HG02970 (cell line): ENCODE results near the gene PARD3.

Experiments
- ATAC-seq: cut with Tn5 transposase; IDR thresholded peaks from one replicate; pipeline ENCODE4 v1.9.1; 2021; ENCODE audit warnings: mild to moderate bottlenecking, moderate library complexity, moderate number of reproducible peaks; ENCODE audit not compliant: unreplicated experiment, low FRiP score

Gene PARD3

DNA sequence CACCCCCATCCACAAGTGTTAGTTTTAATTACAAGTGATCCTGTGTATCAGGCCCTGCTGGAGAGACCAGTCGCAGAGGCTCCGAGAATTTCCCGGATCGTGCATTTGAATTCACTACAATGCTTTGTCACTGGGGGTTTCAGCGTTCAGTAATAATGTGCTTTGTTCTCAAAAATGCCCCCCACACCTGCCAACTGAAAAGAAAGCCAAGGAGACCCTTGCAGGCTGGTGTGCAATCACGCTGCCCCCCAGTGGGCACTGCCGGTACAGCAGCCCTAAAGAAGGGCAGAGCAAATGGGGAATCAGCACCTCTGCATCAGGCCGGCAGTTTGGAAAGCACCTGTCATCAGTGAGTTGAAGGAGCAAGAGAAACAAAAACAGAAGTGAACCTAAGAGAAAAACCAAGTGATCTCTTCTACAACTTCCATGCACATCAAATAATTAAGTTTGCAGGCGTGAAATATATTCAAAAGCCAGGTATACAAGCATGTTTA, 177.6 kb downstream of the PARD3 start:
- peak; percentile 70 for ATAC-seq

DNA sequence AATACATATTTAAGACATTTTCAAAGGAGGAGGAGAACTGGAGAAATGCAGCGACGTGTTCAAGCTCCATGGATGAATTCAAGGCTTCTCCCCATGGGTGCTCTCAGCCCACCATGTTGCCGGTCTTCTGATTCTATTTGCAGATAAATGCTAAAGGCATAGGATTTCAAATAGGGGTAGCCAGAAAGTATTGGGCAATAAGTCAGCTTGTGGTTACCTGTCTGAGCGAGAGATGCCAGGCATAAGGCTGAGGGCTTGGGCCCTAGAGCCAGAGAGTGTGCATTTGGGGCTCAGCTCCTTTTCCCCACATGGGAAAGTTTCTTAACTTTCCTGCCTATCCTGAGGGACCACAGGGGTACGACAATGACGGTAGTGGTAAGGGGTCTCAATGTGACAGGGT, 180.0 kb downstream of the PARD3 start:
- no peak for ATAC-seq

DNA sequence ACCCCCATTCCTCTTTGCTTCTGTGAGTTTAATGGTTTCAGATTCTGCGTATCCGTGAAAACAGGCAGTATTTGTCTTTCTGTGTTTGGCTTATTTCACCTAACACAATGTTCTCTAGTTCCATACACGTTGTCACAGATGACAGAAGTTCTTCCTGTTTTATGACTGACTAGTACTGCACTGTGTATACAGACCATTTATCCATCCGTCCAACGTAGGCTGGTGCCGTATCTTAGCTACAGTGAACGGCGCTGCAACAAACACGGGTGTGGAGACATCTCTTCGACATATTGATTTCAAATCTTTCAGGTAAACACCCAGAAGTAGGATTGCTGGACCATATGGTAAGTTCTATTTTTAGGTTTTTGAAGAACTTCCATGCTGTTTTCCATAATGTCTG, 181.7 kb downstream of the PARD3 start:
- no peak for ATAC-seq

DNA sequence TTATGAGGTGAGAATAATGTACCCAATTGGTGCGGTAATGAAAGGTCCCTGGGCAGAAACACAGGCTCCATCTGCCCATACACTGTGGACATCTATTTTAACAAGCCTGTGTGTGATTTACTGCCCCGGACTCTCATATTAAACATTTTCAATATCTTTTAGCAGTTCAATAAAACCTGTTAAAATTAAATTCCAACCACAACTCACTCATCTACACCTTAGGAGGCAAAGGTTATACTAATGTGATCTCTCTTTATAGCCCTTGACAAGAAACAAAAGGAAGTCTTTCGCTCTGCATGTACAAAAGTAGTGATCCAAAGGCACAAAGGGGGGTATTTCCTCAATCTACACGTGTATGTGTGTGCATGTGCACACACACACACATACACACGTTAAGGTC, 186.0 kb downstream of the PARD3 start:
- ATAC-seq = no peak

DNA sequence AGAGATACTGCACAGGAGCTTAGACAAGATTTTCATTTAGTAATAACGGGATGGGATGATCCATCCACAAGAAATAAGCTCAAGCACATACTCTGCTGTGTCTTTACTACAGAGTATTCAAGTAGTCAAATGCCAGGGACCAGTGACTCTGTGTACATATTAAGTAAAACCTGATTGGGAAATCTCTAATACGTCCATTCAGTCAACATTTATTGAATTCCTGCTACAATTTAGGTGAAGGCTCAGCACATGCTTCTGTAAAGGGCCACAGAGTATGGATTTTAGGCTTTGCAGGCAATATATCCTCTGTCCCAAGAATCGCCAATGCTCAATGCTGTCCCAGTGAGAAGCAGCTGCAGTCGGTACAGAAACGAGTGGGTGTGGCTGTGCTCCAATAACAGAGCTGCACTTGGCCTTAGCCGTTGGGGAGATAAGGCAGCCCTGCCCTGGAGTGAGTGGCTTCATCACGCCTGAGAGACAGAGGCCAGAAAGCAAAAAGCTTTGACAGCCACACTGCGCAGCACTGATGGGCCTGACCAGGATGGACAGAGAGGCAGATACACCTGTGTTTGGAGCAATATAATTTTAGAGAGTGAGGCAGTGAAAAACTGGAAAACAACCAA, 186.8 kb downstream of the PARD3 start:
- ATAC-seq = no peak

DNA sequence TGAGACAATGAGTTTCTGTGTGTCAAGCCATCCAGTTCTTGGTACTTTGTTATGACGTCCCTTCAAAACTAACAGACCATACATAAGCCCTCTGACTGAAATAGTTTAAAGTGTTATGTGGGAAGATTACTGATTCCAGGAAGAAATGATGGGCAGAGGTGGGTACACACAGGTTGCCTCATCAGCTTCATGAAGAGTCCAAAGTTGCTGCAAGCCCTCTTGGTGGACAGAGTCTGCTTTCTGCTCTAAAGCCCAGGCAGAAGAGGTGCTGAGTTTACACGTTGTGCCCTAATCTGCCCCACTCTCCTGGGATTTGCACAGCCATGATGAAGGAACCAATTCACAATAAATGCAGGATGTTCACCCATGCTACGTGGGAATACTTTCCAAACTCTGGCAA, 187.4 kb downstream of the PARD3 start:
- no peak for ATAC-seq

DNA sequence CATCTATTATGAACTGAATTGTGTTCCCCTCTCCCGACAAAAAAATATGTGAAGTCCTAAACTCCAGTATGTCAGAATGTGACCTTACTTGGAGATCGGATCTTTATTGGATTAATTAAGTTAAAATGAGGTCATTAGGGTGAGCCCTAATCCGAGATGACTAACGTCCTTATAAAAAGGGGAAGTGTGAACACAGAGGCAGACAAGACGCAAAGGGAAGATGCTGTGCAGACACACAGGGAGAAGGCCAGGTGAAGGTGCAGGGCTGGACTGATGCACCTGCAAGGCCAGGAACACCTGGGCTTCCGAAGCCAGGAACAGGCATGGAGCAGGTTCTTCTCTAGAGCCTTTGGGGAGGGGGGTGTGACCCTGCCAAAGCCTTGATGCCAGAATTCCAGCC, 187.8 kb downstream of the PARD3 start:
- ATAC-seq = no peak

DNA sequence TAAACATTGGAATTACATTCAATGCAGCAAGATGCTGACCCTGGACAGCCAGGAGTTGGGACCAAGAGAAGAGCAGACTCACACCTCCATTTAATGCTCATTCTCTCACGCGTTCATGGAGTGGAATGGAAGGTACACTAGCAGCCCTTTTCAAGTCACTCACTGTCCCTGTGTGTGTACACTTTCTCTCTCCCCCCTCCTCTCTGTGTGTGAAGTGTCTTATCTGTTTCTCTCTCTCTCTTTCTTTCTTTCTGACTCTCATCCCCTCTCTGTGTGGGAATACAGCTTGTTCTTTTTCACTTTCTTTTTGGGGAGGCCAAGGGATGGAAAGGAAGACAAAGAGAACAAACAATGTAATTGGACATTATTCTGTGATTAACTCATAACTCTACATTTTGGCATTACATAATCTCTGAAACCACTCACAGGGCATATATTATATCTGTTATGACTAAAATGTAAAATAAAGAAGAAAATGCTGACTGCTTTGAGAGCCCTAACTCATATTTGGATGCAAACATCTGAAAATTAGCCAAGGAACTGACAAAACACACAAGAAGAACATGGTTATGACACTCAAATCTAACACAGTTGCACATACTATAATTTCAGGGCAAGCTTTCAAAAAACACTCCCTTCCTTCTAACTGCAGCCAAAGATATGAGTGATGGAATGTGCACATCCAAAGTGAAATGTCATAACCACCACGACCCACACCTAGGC, 188.8 kb downstream of the PARD3 start:
- no peak for ATAC-seq

DNA sequence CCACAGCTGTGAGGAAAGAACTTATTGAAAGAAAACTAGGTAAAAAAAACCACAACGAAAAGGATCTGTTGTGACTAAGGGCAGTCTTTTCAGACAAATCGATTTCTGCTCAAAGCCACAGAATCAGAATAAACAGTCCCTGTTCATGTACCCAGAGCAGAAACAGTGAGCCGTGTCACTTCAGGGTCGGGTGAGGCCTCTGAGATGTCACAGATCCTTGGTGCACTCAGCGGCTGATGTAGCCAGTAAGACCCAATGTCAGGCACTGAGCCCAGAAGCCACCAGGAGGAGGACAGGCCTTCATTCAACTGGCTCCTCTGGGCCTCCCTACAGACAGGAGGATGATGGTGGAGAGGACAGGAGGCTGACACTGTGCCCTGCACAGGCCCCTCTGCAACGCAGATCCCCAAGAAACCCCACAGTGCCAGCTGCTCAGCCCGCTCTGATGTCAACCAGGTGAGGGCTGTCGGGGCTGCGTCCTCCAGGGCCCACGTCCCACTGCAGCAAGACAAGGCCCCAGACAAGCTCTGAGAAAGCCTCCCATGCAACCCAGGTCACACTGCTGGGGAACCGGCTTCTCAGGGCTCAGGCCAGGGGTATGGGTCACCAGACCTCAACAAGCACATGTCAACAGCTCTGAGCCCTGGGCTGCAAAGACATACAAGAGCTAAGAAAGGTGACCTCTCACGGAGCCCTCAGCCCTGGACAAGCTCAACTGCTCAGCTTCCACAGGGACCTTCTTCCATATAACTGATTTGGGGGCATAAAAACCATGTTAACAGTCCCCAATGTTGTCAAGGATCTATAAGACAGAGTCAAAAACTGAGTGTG, 190.6 kb downstream of the PARD3 start:
- no peak for ATAC-seq

DNA sequence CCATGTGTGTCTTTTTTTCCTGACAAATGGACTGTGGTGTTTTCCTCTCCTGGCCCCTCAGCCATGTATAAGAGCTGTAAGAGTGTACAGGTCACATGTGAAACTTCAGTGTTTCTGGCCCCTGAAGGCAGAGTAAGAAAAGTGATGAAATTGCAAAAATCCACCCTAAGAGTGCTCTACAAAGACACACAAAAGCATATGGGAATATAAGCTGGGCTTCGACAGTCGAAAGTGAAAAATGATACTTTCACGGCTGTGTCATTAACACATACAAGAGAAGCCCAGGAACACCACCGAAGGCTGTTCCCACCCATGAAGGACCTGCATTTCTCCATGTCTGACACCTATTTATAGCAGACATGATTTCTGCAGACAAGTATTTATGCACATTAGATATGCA, 192.2 kb downstream of the PARD3 start:
- no peak for ATAC-seq

DNA sequence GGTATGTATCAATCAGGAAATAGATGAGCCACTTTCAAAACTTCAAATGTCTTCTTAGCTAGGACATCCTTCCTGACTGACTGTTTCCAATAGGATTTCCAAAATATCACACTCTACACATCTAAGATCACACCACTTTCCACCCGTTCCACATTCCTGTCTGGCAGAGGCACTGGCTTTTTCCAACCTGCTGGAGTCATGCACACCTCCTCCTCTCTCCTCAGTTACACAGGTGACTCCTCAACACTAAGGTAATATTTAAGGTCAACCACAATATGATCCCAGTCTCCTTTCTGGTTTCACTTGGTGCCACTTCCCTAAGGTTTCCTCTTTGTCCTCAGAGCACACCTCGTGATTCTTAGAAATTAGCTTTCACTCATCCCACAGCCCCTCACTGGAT, 196.5 kb downstream of the PARD3 start:
- no peak for ATAC-seq

DNA sequence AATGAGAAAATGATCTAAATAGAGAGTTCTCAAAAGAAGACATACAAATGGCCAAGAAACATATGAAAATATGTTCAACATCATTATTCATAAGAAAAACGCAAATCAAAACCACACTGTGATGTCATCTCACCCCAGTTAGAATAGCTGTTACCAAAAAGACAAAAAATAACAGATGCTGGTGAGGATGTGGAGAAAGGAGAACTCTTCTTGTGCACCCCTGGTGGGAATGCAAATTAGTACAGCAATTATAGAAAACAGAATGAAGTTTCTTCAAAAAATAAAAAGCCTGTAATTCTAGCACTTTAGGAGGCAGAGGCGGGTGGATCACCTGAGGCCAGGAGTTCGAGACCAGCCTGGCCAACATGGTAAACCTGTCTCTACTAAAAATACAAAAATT, 199.3 kb downstream of the PARD3 start:
- no peak for ATAC-seq

DNA sequence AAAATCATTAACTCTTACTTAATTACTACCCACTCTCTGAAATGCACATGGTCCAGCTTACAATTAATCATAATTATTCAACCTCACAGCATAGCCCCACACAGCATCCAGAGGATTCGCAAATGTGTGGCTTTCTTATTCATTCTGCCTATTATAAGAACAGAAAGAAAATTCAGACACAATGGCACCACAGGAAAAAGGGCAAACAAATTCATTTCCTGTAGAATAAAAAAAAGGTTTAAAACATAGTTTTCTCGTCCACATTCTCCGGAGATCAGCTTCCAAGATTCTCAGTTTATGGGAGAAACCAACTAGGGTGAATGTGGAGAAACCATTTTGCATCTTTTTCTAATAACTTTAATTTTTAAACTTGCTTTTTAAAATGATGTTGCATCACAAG, 201.6 kb downstream of the PARD3 start:
- no peak for ATAC-seq

DNA sequence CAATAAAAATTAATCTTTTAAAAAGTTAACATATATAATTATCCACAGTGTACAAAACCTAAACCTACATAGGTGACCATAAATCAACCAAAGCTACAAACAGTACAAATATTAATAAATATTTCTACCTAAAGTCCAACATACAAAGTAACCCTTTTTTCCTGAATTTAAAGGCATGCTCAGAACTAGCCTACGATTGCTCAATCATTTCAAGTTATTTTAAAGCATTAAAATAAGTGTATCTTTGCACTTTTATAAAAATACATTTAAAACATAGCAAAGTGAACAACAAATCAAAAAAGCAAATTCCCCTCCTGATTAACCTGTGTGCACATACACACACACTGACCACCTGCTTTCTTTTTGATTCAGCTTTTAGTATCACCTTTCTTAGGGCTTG, 202.2 kb downstream of the PARD3 start:
- no peak for ATAC-seq

DNA sequence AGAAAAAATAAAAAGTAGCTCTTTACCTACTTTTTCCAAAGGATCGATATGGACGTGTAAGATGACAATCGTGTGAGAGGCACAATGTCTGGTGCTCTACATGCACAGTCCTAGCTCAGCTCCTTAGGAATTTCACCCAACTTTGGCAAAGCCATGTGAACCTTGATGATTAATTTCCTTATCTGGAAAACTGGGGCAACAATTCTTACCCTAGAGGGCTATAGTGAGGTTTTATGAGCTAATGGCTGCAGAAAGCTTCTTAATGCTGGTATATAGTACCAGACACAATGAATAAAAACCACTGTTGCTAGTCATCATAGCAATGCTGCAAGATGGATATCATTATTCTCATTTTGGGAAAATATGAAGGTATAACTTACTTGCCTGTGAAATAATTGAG, 202.7 kb downstream of the PARD3 start:
- no peak for ATAC-seq

DNA sequence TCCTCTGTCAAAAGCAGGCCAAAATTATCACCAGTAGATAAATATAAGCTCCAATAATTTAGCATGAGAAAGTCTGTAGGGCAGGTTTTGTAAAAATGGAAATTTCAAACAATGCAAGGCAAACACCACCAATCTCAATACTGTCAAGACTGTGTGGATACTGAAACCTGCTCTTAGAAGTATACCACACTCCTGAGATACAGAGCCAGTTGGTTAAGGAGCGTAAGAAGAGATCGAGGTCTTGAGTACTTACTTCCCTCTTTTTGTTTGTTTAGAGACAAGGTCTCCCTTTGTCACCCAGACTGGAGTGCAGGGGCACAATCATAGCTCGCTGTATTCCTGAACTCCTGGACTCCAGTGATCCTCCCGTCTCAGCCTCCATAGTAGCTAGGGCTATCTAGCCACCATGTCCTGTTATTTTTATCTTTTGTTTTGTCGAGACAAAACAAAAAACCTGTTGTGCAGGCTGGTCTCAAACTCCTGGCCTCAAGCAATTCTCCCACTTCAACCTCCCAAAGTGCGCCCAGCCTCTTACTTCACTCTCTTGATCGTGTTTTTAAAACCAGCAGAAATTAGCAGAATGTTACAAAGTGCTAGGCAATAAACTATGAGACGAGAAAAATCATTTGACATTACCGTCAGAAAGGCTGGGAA, 205.7 kb downstream of the PARD3 start:
- ATAC-seq = no peak

DNA sequence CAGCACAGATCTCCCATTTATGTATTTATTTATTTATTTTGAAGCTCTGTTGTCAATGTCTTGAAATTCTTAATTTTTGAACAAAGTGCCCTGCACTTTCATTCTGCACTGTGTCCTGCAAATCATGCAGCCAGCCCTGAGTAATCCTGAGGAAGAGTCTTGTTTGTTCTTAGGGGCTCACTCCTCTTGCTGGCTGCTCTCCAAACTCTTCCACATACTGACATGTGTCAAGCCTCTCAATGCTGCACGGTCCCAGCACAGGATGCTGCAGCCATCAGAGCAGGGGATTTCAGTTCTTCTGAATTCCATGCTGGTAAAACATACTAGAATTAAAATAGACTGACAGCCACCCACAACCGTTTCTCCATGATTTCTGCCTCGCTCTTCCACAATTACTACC, 207.2 kb downstream of the PARD3 start:
- ATAC-seq = no peak

DNA sequence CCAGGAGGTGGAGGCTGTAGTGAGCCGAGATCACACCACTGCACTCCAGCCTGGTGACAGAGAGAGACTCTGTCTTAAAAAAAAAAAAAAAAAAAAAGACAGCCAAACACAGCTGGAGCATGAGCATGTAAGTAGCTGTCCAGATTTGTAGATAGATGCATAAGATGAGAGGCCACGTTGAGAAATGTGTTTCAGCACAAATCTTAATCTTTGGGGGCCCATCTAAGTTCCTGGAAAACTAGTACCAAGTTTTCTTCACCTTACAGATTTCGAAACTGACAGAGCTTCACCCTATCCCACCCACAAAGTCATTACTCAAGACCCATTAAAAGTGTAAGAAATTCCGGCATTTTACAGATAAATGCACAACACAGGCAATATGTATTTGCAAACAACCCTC, 208.2 kb downstream of the PARD3 start:
- ATAC-seq = no peak

DNA sequence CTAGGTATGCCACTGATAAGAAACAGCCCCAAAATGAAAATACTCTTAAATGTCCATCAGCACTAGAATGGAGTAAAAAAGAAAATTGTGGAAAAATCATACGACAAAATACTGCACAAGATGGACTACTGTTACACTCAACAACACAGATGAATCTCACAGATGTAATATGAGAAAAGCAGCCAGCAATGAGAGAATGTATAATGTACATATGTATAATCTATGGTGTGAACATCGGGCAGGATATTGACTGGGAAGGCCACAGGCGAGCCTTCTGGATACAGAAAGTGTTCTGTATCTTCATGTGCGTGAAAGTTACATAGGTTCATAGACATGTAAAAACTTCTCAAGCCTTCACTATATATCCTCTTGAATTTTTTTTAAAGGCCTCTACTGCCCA, 212.6 kb downstream of the PARD3 start:
- no peak for ATAC-seq

DNA sequence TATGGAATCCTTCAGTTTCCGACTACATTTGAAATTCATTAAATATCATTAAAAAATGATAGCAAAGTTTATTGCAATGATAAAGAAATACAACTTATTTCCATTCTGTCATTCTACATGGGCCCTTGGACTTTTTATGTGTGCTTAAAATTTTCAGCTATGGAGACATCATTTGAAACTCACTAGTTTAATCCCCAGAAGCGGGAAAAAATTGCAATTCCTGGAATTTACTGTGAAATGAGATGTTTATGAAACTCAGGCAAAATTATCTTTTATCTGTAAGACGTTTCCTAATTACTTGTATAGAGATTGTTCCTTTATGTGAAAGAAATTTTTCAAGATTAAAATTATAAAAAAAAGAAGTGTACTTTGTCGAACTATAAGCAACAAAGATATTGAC, 213.4 kb downstream of the PARD3 start:
- ATAC-seq = no peak
